ENCODE data around the gene SELENOS.

The SELENOS gene

GRCh38 chr15:101225658-101226057 lies 51.6 kb downstream of the SELENOS start:
- DNase-seq (ENCODE audit: extremely low read depth in 1 of 2, low read depth in 1 of 2): no peak
